IPS-20b (cell line): Measurements from ENCODE around the gene TULP1.
"Not testable (repeated sequence)": the region's sequence is repeated elsewhere in the genome, so short reads cannot be mapped to it uniquely, and the experiment has no call there.

Experiments used
- H3K27ac ChIP-seq: one replicate; pipeline ENCODE4 v1.5.1; 2013; ENCODE audit warnings: low read length
- H3K27me3 ChIP-seq: 2 replicates; pipeline ENCODE4 v1.6.1; 2013; ENCODE audit warnings: mild to moderate bottlenecking, low read length, inconsistent platforms; ENCODE audit not compliant: insufficient read depth
- H3K36me3 ChIP-seq: 2 replicates; pipeline ENCODE4 v1.6.1; 2013; ENCODE audit warnings: low read depth, mild to moderate bottlenecking, inconsistent platforms, low read length, moderate library complexity; ENCODE audit not compliant: insufficient read depth
- H3K4me1 ChIP-seq: 2 replicates; pipeline ENCODE4 v1.6.1; 2013; ENCODE audit warnings: mild to moderate bottlenecking, control low read depth, inconsistent platforms, low read length, moderate library complexity; ENCODE audit not compliant: insufficient read depth
- H3K4me3 ChIP-seq: 2 replicates; pipeline ENCODE4 v1.5.1; 2013; ENCODE audit warnings: mild to moderate bottlenecking, low read length, inconsistent platforms
- H3K9ac ChIP-seq: 2 replicates; pipeline ENCODE4 v1.6.1; 2013; ENCODE audit warnings: low read depth, mild to moderate bottlenecking, inconsistent platforms, low read length, moderate library complexity
- H3K9me3 ChIP-seq: 2 replicates; pipeline ENCODE4 v1.6.1; 2013; ENCODE audit warnings: mild to moderate bottlenecking, low read depth, low read length, inconsistent platforms; ENCODE audit not compliant: insufficient read depth

Gene TULP1

DNA sequence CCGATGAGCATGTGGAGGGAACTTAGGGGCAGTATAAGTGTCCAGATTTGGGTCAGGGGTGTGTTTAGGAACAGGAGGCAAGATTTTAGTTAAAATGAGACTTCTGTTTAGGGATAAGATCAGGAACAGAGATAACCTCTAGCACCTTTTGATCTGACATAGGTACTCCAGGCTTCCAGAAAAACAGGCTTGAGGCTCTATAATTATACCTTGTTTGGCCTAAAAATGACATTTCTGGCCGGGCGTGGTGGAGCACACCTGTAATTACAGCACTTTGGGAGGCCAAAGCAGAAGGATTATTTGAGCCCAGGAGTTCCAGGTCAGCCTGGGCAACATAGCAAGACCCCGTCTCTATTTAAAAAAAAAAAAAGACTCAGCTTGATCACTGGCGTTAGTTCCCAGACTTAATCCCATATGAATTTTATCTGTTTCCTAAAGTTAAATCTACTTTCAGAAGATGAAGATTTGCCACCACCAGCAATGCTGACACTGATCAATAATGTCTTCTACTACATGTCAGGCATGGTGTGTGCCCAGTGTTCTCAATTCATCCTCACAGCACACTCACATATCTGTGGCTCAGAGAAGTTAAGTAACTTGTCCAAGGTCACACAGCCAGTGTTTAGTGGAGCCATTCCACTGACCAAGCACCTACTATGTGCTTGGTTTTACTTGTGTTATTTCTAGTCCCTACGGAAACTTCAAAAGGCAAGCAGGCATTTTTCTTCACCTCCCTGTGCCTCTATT lies 6.0 kb upstream of the TULP1 start:
- peaks cover 4% of the 10 kb centered on the region; the same call in 1 of the 2 replicates for H3K4me1 ChIP-seq
- H3K36me3 ChIP-seq, result no peaks in the 10 kb centered on the region
- H3K9ac ChIP-seq, result no peak overlapping the region
- no peaks in the 10 kb centered on the region for H3K27me3 ChIP-seq
- H3K9me3 ChIP-seq, result no peaks in the 10 kb centered on the region
- H3K4me3 ChIP-seq, result no peak overlapping the region
- H3K27ac ChIP-seq, result no peak overlapping the region

DNA sequence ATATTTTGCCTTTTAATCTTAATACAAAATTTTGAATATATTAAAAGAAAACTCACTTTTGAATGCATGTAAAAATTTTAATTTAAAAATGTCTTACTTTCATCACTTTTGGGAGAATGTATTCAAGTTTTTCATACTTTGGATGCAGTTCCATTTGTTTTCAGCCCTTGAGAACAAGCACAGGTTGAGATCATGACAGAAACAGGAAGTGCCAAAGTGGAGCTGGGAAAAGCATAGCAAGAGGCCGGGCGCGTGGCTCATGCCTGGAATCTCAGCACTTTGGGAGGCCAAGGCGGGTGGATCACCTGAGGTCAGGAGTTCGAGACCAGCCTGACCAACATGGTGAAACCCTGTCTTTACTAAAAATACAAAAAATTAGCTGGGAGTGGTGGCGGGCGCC lies 5.3 kb upstream of the TULP1 start:
- H3K27ac ChIP-seq, H3K9ac ChIP-seq, H3K4me3 ChIP-seq, H3K9me3 ChIP-seq, H3K36me3 ChIP-seq, H3K27me3 ChIP-seq, H3K4me1 ChIP-seq: not testable (repeated sequence)

DNA sequence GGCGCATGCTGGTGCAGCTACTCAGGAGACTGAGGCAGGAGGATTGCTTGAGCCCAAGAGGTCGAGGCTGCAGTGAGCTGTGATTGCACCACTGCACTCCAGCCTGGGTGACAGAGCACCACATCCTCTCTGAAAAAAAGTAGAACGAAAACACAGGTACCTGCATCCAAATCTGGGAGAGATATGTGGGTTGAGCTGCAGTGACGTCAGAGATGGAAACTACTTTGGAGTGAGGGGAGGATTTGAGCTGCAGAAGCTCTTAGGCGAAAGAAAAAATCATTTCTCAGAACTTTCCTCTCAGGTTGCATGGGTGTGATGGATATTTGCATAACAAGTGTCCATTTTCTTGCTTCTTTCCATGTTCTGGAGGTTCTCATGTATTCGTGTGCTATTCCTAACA lies 4.0 kb upstream of the TULP1 start:
- Histone ChIP-seq H3K4me3 (no peak overlapping the region), H3K9ac (no peak overlapping the region), H3K4me1 (peaks cover 4% of the 10 kb centered on the region), H3K9me3 (no peaks in the 10 kb centered on the region), H3K27me3 (peaks cover under 1% of the 10 kb centered on the region; the same call in 1 of the 2 replicates), H3K27ac (no peak overlapping the region), H3K36me3 (no peaks in the 10 kb centered on the region)

DNA sequence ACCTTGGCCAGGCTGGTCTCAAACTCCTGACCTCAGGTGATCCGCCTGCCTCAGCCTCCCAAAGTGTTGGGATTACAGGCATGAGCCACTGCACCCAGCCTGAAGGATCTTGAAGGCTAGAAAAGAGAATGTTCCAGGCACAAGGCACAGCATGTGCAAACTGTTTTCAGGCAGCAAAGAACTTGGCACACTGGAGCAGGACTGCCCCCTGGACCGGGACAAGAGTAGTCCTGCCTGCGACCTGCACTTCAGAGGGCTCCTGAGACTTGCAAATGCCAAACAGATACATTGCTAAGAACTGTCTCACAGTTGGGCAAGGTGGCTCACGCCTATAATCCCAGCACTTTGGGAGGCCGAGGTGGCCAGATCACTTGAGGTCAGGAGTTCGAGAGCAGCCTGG lies 3.2 kb upstream of the TULP1 start:
- not testable (repeated sequence) for H3K4me3 ChIP-seq, H3K27me3 ChIP-seq, H3K9ac ChIP-seq

DNA sequence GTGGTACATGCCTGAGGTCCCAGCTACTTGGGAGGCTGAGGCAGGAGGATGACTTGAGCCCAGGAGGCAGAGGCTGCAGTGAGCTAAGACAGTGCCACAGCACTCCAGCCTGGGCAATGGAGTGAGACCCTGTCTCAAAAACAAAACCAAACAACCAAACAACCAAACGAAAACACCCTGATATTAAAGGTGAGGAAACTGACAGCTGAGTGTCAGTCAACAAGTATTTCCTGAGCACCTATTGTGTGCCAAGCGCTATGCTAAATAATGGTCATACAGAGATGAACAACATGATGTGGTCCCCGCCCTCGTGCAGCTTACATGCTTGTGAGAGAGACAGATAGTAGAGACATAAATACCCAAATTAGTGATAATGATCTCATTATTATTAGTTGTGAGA lies 1.9 kb upstream of the TULP1 start:
- Histone ChIP-seq H3K4me3 (no peak overlapping the region), H3K9ac (no peak overlapping the region), H3K27ac (no peak overlapping the region), H3K36me3 (no peaks in the 10 kb centered on the region), H3K27me3 (peaks cover 16% of the 10 kb centered on the region), H3K4me1 (peaks cover 7% of the 10 kb centered on the region), H3K9me3 (no peaks in the 10 kb centered on the region)

More for the DNA sequence above, 3.2 kb upstream of the TULP1 start:
- not testable (repeated sequence) for H3K27ac ChIP-seq, H3K36me3 ChIP-seq, H3K4me1 ChIP-seq, H3K9me3 ChIP-seq

DNA sequence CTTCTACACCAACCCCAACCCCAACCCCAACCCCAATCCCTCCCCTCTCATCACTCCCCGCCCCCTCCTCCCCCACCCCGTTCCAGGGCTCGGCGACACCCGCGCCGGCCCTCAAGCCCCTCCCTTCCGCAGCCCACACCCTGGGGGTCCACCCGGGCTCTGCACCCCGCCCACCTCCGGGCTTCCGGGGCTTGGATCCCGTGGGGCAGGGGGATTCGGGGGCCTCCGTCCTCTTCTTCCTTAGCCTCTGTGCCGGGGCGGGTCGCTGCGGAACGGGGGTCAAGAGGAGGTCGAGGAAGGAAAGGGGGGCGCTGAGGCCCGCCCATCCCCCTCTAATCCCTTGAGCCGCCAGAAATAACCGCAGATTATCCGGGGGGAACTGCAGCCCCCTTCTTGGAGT lies 690 bp downstream of the TULP1 start:
- Histone ChIP-seq H3K9ac (no peak overlapping the region), H3K9me3 (no peaks in the 10 kb centered on the region), H3K27me3 (peaks cover 16% of the 10 kb centered on the region), H3K27ac (no peak overlapping the region), H3K36me3 (no peaks in the 10 kb centered on the region), H3K4me3 (peak overlapping the region; percentile 53; the same call in 1 of the 2 replicates), H3K4me1 (peaks cover 13% of the 10 kb centered on the region; the same call in 1 of the 2 replicates)

DNA sequence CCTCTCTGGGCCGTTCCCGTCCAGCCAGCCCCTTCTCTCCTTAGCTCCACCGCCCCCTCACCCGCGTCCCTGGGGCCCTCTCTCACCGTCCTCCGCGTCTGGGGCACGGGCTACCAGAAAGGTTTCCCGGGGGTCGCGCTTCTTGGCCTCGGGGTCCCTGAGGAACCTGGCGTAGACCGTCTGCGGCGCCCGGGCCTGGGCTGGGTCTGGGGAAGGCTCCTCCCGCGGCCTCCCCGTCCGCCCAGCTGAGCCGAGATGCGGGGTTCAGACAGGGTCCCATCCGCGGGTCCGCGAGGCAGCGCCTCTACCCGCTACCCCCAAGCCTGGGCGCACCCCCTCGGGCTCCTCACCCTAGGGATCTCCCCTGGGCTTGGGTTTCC lies 1.1 kb downstream of the TULP1 start:
- H3K27me3 ChIP-seq, result peaks cover 20% of the 10 kb centered on the region
- H3K9ac ChIP-seq, result peak overlapping the region; percentile 46; the same call in 1 of the 2 replicates
- H3K4me3 ChIP-seq, result peak overlapping the region; percentile 53; the same call in 1 of the 2 replicates

DNA sequence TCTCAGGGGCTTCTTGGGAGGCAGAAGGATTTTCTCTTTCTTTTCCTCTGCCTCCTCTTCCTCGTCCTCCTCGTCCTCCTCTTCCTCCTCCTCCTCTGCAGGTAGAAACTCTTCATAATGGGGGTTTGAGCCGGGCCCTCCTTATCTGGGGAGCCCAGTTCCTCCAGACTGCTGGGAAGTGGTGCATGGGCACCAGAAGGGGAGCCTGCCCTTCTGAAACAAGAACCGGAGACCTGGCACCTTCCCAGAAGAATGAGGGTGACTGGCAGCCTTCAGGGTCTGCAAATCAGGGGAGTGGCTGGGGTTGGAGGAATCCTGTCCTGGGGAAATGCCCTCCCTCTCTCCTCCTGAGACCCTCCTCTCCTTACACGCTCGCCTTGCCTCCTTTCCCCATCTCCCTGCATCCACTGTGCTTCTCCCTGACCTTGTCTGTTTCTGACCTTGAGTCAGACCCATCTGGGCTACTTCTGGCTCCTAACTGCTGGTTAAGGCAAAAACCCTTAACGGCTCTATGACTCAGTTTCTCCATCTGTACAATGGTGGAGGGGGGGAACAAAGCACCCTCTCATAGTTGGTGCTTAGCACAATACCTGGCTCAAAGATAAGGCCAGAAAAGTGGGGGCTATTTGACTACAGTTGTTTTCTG lies 1.7 kb downstream of the TULP1 start:
- no peaks in the 10 kb centered on the region for H3K9me3 ChIP-seq
- H3K27me3 ChIP-seq, result peaks cover 25% of the 10 kb centered on the region
- peak overlapping the region; percentile 46; the same call in 1 of the 2 replicates for H3K9ac ChIP-seq
- H3K4me3 ChIP-seq, result peak overlapping the region; percentile 53; the same call in 1 of the 2 replicates
- peaks cover 13% of the 10 kb centered on the region; the same call in 1 of the 2 replicates for H3K4me1 ChIP-seq
- H3K27ac ChIP-seq, result no peak overlapping the region
- no peaks in the 10 kb centered on the region for H3K36me3 ChIP-seq

More for the DNA sequence above, 1.1 kb downstream of the TULP1 start:
- Histone ChIP-seq H3K9me3 (no peaks in the 10 kb centered on the region), H3K27ac (no peak overlapping the region), H3K4me1 (peaks cover 13% of the 10 kb centered on the region; the same call in 1 of the 2 replicates), H3K36me3 (no peaks in the 10 kb centered on the region)

DNA sequence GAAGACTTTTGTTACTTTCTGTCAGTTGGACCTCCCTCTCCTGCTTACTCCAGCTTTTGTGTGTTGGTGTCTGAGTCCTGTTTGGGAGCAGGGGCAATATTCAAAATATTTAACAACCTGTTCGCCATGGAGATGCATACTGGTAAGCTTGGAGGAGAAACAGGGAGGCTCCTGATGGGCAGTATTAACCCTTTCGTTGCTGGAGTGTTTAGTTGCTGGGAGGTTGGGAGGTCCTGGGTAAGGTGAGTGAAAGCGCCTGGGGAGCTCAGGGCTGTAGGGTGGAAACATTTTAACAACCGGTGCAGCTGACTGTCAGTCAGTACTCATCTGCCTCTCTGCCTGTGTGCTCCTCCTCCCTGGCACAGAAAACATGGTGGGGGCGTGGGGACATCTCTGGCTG lies 4.2 kb downstream of the TULP1 start:
- Histone ChIP-seq H3K27me3 (peaks cover 30% of the 10 kb centered on the region), H3K36me3 (no peaks in the 10 kb centered on the region), H3K4me1 (peaks cover 13% of the 10 kb centered on the region)

DNA sequence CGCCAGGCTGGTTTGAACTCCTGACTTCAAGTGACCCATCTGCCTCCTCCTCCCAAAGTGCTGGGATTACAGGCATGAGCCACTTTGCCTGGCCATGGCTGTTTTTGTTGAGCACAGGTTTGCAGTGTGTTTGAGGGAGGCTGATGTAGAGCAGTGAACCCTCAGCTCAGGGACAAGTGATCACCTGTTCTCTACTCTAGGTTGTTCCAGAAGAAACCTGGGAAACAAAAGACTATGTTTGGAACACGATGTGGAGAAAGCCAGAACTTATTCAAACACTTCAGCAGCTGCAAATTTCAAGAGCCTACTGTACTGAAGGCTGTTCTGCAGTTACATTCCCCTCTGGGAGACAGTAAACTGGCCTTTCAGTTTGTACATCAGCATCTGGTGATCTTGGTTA lies 4.7 kb downstream of the TULP1 start:
- peaks cover 30% of the 10 kb centered on the region for H3K27me3 ChIP-seq
- no peak overlapping the region for H3K9ac ChIP-seq
- no peak overlapping the region for H3K27ac ChIP-seq
- no peaks in the 10 kb centered on the region for H3K9me3 ChIP-seq
- peaks cover 13% of the 10 kb centered on the region for H3K4me1 ChIP-seq
- H3K36me3 ChIP-seq, result no peaks in the 10 kb centered on the region
- H3K4me3 ChIP-seq, result no peak overlapping the region

More for the DNA sequence above, 4.2 kb downstream of the TULP1 start:
- H3K4me3 ChIP-seq, result no peak overlapping the region
- H3K27ac ChIP-seq, result no peak overlapping the region
- H3K9me3 ChIP-seq, result no peaks in the 10 kb centered on the region
- no peak overlapping the region for H3K9ac ChIP-seq

DNA sequence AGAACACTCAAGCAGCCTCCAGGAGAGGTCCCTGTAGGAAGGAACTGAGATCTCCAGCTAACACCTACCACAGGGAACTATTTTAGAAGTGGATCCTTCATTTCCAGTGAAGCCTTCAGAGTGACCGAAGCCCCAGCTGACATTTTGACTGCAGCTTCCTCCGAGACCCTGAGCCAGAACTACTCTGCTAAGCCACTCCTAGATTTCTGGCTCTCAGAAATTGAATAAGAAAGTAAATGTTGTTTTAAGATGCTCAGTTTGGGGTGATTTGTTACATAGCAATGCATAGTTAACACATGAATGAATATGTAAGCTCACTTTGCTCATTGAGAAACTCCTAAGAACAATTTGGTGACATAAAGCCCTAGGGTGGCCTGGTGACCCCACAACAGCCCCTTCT lies 5.5 kb downstream of the TULP1 start:
- Histone ChIP-seq H3K9me3 (no peaks in the 10 kb centered on the region), H3K27me3 (peaks cover 30% of the 10 kb centered on the region), H3K36me3 (no peaks in the 10 kb centered on the region), H3K4me3 (no peak overlapping the region), H3K9ac (no peak overlapping the region), H3K27ac (no peak overlapping the region), H3K4me1 (peaks cover 13% of the 10 kb centered on the region)

DNA sequence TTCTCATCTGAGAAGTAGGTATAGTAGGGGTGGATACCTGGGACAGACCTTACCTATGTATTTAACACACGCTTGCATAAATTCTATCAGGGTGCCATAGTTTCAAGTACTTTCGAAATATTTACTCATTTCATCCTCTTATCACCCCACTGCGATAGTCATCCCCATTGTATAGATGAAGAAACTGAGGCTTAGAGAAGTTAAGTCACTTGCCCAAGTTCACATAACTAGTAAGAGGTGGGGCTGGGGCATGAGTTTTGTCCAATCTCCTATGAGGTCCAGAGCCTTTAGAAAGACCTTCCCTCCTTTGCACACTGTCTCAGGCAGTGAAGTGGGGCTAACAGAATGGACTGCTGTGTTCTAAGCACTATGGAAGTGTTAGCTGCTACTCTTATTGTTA lies 6.2 kb downstream of the TULP1 start:
- no peaks in the 10 kb centered on the region for H3K9me3 ChIP-seq

More for the DNA sequence above, 6.2 kb downstream of the TULP1 start:
- Histone ChIP-seq H3K9ac (no peak overlapping the region), H3K4me1 (peaks cover 13% of the 10 kb centered on the region), H3K36me3 (no peaks in the 10 kb centered on the region), H3K27me3 (peaks cover 28% of the 10 kb centered on the region), H3K27ac (no peak overlapping the region), H3K4me3 (no peak overlapping the region)
